Colon (tissue), 2 donors: ENCODE data around the gene RASSF5.

ENCODE experiments used
- FAIRE-seq: peaks from 2 replicates; lab custom pipeline; 2012; peaks lifted over from hg19 to GRCh38; lab: Jason Lieb, UNC
- donor health status: control.
- donor health status: control.

Gene RASSF5

GRCh38 chr1:206497774-206498173 is 9.6 kb upstream of the RASSF5 start:
- FAIRE-seq: no peak

GRCh38 chr1:206498685-206499084 is 8.6 kb upstream of the RASSF5 start:
- no peak for FAIRE-seq

GRCh38 chr1:206500046-206500445 is 7.3 kb upstream of the RASSF5 start:
- no peak for FAIRE-seq

GRCh38 chr1:206501881-206502280 is 5.5 kb upstream of the RASSF5 start:
- no peak for FAIRE-seq

- no peak for FAIRE-seq
Measured at GRCh38 chr1:206502403-206502802, 4.9 kb upstream of the RASSF5 start.

- FAIRE-seq: no peak
Measured at GRCh38 chr1:206502812-206503211, 4.5 kb upstream of the RASSF5 start.

- FAIRE-seq: no peak
Measured at GRCh38 chr1:206503591-206504362, 3.6 kb upstream of the RASSF5 start.

GRCh38 chr1:206504363-206504713 is 3.0 kb upstream of the RASSF5 start:
- no peak for FAIRE-seq

GRCh38 chr1:206505702-206506355 is 1.5 kb upstream of the RASSF5 start:
- no peak for FAIRE-seq

GRCh38 chr1:206506405-206507283 is 687 bp upstream of the RASSF5 start:
- FAIRE-seq: no peak

GRCh38 chr1:206508130-206508889 is 979 bp downstream of the RASSF5 start:
- FAIRE-seq: no peak

GRCh38 chr1:206508956-206509355 is 1.6 kb downstream of the RASSF5 start:
- FAIRE-seq: no peak

GRCh38 chr1:206509612-206510257 is 2.4 kb downstream of the RASSF5 start:
- no peak for FAIRE-seq

- no peak for FAIRE-seq
Measured at GRCh38 chr1:206510371-206510770, 3.0 kb downstream of the RASSF5 start.

- no peak for FAIRE-seq
Measured at GRCh38 chr1:206511362-206512057, 4.2 kb downstream of the RASSF5 start.

- no peak for FAIRE-seq
Measured at GRCh38 chr1:206512058-206512850, 4.9 kb downstream of the RASSF5 start.

- no peak for FAIRE-seq
Measured at GRCh38 chr1:206512851-206513180, 5.5 kb downstream of the RASSF5 start.

GRCh38 chr1:206513312-206514111 is 6.2 kb downstream of the RASSF5 start:
- FAIRE-seq: no peak

- FAIRE-seq: no peak
Measured at GRCh38 chr1:206514813-206515387, 7.6 kb downstream of the RASSF5 start.
